ENCODE measurements around the gene ABCE1. TPM values are rescaled to one million over a fixed set of nuclear protein-coding genes. Genes with fewer than 3 reads are reported as not detected.

ABCE1 gene
- total RNA-seq, 6 experiments from 2014 or later = 80.9 to 95.1 (median 86.0) TPM

DNA sequence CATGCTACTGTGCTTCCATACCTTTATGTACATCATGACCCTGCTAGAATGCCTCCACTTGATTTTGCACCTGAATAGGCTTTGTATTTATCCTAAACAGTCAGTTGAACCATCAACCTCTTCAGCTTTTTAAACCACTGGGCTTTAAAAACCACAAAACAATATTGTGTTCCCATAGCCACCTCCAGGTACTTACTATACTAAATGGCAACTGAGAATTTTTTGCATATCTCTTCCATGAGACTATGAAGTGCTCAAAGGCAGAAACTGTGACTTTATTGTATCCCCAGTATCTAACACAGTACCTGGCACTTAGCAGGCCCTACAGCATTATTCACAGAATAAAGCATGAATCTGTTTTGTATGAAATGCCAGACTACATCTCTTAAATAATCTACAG is 39.9 kb upstream of the ABCE1 start:
- Mint-ChIP-seq H3K9me3 (no peaks in the 10 kb centered on the region), H3K36me3 (ENCODE audit: low read depth) (peaks cover 13% of the 10 kb centered on the region), H3K4me3 (no peak overlapping the region), H3K4me1 (ENCODE audit: low read depth) (peaks cover 13% of the 10 kb centered on the region; the same call in 1 of the 2 replicates), H3K27ac (no peak overlapping the region), H3K27me3 (ENCODE audit: insufficient read depth) (no peaks in the 10 kb centered on the region)
- no peak for DNase-seq
- no peak for TF ChIP-seq CTCF (IDR thresholded peaks at IDR 0.05)

DNA sequence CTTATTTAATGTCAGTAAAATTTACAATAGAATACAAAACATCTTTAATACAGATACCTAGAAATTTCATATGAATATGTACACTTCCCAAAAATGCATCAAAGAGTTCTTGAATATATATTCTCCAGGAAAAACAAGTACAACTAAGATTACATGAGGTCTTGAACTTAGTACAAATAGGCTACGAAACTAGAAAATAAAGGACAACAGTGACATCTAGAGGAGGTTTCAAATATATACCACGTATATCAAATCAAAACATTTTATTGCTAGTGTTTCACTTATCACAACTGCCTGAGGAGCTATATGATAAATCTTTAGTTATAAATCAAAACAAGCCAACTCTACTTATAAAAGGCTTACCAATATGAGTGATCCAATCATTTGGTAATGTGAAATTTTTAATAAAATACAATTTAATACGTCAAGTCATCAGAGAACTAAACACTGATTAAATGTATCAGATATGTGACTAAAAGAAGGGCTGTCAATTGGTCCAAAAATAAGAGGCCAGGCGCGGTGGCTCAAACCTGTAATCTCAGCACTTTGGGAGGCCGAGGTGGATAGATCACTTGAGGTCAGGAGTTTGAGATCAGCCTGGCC is 36.7 kb upstream of the ABCE1 start:
- DNase-seq = peak; percentile 48
- no peak overlapping the region for H3K27ac Mint-ChIP-seq
- H3K36me3 Mint-ChIP-seq (ENCODE audit: low read depth) = peaks cover 6% of the 10 kb centered on the region; the same call in 1 of the 2 replicates
- H3K4me3 Mint-ChIP-seq = no peak overlapping the region
- no peaks in the 10 kb centered on the region for H3K9me3 Mint-ChIP-seq
- peak; percentile 79 for TF ChIP-seq CTCF (IDR thresholded peaks at IDR 0.05)
- H3K27me3 Mint-ChIP-seq (ENCODE audit: insufficient read depth) = no peaks in the 10 kb centered on the region
- H3K4me1 Mint-ChIP-seq (ENCODE audit: low read depth) = peaks cover 17% of the 10 kb centered on the region

DNA sequence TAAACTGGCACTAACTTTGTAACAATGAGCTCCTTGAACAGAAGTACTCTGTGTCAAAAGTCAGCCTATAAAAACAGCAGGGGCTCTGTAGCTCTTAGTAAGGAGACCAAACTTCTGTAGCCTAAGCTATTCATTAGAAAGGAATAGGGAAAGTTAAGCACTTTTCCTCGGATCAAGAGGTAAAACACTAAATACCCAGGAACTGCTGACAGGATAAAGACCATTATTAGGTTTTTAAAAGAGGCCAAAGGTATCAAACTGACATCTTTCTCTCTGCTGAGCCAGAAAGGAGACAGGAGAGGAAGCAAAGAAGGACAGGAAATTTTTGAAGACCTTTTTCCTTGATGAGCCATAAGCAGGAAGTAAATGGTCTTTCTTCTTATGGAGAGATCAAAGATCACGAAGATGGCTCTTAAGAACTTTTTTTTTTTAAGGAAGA is 32.0 kb upstream of the ABCE1 start:
- peaks cover 11% of the 10 kb centered on the region; the same call in 1 of the 2 replicates for H3K36me3 Mint-ChIP-seq (ENCODE audit: low read depth)
- H3K9me3 Mint-ChIP-seq = no peaks in the 10 kb centered on the region
- no peak overlapping the region for H3K27ac Mint-ChIP-seq
- DNase-seq = no peak
- no peaks in the 10 kb centered on the region for H3K27me3 Mint-ChIP-seq (ENCODE audit: insufficient read depth)
- H3K4me3 Mint-ChIP-seq = no peak overlapping the region
- TF ChIP-seq CTCF (IDR thresholded peaks at IDR 0.05) = no peak
- H3K4me1 Mint-ChIP-seq (ENCODE audit: low read depth) = peaks cover 20% of the 10 kb centered on the region

- H3K27me3 Mint-ChIP-seq (ENCODE audit: insufficient read depth) = no peaks in the 10 kb centered on the region
- H3K4me1 Mint-ChIP-seq (ENCODE audit: low read depth) = peaks cover 27% of the 10 kb centered on the region
- peaks cover 5% of the 10 kb centered on the region; the same call in 1 of the 2 replicates for H3K36me3 Mint-ChIP-seq (ENCODE audit: low read depth)
- DNase-seq = peak; percentile 56
- TF ChIP-seq CTCF (IDR thresholded peaks at IDR 0.05) = no peak
- no peak overlapping the region for H3K4me3 Mint-ChIP-seq
- no peaks in the 10 kb centered on the region for H3K9me3 Mint-ChIP-seq
- H3K27ac Mint-ChIP-seq = peak overlapping the region; percentile 17; the same call in 1 of the 2 replicates
These were observed 28.8 kb upstream of the ABCE1 start for GRCh38 chr4:145069361-145069760.

DNA sequence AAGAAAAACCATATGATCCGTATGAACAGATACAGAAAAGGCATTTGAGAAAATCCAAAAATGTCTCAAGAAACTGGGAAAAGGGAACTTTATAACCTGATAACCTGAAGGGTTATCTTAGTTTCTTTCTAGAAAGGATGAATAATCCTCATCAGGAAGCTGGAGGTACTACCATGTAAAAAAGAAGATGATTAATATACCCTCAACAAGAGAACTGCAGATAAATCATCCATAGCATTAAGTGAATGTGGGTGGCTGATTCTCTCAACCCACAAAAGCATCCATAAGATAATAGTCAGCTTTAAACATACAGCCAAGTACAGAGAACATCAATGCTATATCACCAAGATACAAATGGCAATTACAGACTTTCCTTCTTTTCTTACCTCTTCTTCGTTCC is 26.6 kb upstream of the ABCE1 start:
- Mint-ChIP-seq H3K4me3 (no peak overlapping the region), H3K9me3 (no peaks in the 10 kb centered on the region), H3K36me3 (ENCODE audit: low read depth) (peaks cover 11% of the 10 kb centered on the region), H3K4me1 (ENCODE audit: low read depth) (peaks cover 25% of the 10 kb centered on the region), H3K27me3 (ENCODE audit: insufficient read depth) (no peaks in the 10 kb centered on the region), H3K27ac (no peak overlapping the region)
- no peak for TF ChIP-seq CTCF (IDR thresholded peaks at IDR 0.05)
- no peak for DNase-seq
